Fibroblast of the aortic adventitia (primary cell): ENCODE results near the gene EFNA1. TPM values are rescaled to one million over a fixed set of nuclear protein-coding genes. Genes with fewer than 3 reads are reported as not detected.
A peak's percentile ranks its signal among the peaks of the same experiment; 100 is the strongest.

Experiments
- DNase-seq: peaks from one replicate; pipeline ENCODE4 v3.0.0-alpha.2; 2010; ENCODE audit warnings: low read depth
- H3K4me3 ChIP-seq: 2 replicates; pipeline ENCODE4 v1.5.1; 2011; ENCODE audit warnings: low read depth, mild to moderate bottlenecking, control low read depth, low read length, moderate library complexity
- CTCF ChIP-seq: IDR thresholded peaks from 2 replicates; pipeline ENCODE4 v1.5.1; 2011; ENCODE audit warnings: mild to moderate bottlenecking, low read length, control low read depth, inconsistent platforms; ENCODE audit not compliant: insufficient read depth
- total RNA-seq: library from RNA; depleted of rRNA; stranded (reverse); fragments of >200 nt; gene quantifications from 2 replicates; pipeline ENCODE4 v1.2.3, GENCODE V29; 2012; ENCODE audit warnings: low replicate concordance

EFNA1 gene
- total RNA-seq, 1 donor = 0.54 TPM

DNA sequence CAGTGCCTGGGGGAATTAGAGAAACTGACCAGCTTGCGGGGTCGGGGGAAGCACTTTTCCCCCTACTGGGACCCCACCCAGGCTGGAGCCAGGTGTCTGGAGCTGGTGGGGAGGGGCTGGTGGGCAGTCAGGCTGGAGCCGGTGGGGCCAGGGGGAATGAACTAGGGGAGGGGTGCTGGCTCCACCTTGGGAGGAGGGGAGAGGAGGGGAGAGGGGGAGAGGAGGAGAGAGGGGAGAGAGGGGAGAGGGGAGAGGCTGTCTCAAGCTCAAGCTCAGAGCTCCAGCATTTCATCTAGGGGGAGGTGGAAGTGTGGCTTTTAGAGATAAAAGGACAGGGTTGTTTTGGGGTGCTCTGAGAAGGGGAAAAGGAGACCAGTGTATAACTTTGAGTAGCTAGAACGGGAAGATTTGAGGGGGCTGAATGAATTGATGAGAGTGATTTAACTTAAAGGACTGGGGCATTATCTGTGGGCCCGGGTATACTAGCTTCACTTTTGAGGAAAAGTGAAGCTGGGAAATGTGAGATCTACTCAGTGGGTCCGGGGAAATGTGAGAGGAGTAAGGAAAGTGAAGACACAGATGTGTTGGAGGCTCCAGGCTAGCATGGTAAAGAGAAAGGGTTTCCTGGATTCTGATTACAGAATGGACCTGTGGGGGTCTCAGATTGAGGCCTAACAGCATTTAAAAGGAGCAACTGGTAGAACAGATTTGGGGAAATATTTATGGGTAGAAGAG is 2.8 kb downstream of the EFNA1 start:
- DNase-seq = no peak
- no peak overlapping the region for H3K4me3 ChIP-seq
- TF ChIP-seq CTCF = no peak

DNA sequence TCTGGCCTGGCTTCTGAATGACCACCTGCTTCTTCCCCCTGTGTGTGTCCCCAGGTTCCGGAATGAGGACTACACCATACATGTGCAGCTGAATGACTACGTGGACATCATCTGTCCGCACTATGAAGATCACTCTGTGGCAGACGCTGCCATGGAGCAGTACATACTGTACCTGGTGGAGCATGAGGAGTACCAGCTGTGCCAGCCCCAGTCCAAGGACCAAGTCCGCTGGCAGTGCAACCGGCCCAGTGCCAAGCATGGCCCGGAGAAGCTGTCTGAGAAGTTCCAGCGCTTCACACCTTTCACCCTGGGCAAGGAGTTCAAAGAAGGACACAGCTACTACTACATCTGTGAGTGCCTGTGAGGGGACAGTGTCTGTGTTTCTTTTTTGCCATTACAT is 3.6 kb downstream of the EFNA1 start:
- TF ChIP-seq CTCF = no peak

DNA sequence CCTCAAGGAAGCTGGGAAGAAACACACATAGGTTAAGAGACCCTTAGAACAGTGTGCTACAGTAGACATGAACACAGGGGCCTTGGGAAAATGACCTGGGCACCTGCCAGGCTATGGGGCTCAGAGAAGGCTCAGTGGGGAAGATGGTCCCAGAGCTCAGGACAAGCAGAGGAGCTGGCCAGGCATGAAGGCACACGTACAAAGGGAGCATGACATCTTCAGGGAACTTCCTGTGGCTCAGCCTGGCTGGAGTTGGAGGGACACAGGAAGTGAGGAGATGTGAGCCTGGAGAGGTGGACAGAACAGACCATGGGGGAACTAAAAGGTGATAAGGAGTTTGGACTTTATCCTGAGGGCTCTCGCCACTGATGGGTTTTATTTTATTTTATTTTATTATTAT is 4.2 kb downstream of the EFNA1 start:
- DNase-seq = no peak
- H3K4me3 ChIP-seq = no peak overlapping the region
- TF ChIP-seq CTCF = no peak

More for the DNA sequence above, 3.6 kb downstream of the EFNA1 start:
- no peak overlapping the region for H3K4me3 ChIP-seq
- DNase-seq = no peak

DNA sequence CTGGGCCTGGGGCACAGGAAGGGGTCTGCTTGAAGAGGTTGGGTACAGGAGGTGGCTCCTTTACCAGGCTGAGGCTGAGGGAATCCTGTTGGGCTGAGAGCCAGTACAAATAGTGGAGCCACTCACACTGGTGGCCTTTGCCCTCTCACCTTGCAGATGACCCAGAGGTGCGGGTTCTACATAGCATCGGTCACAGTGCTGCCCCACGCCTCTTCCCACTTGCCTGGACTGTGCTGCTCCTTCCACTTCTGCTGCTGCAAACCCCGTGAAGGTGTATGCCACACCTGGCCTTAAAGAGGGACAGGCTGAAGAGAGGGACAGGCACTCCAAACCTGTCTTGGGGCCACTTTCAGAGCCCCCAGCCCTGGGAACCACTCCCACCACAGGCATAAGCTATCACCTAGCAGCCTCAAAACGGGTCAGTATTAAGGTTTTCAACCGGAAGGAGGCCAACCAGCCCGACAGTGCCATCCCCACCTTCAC is 6.2 kb downstream of the EFNA1 start:
- H3K4me3 ChIP-seq = no peak overlapping the region
- no peak for DNase-seq
- TF ChIP-seq CTCF = no peak

DNA sequence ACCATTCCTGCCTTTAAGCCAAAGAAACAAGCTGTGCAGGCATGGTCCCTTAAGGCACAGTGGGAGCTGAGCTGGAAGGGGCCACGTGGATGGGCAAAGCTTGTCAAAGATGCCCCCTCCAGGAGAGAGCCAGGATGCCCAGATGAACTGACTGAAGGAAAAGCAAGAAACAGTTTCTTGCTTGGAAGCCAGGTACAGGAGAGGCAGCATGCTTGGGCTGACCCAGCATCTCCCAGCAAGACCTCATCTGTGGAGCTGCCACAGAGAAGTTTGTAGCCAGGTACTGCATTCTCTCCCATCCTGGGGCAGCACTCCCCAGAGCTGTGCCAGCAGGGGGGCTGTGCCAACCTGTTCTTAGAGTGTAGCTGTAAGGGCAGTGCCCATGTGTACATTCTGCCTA is 6.6 kb downstream of the EFNA1 start:
- H3K4me3 ChIP-seq = peak overlapping the region; percentile 92
- no peak for DNase-seq
- no peak for TF ChIP-seq CTCF

GRCh38 chr1:155134880-155135414 is 7.3 kb downstream of the EFNA1 start:
- peak; percentile 94 for DNase-seq
- no peak for TF ChIP-seq CTCF
- H3K4me3 ChIP-seq = peak overlapping the region; percentile 92
